ENCODE data around the gene KCNJ9. TPM values are rescaled to one million over a fixed set of nuclear protein-coding genes. Genes with fewer than 3 reads are reported as not detected.
"Not testable (repeated sequence)": the region's sequence is repeated elsewhere in the genome, so short reads cannot be mapped to it uniquely, and the experiment has no call there.

KCNJ9 gene
- total RNA-seq, 1 donor from 2014 or later, result not detected

GRCh38 chr1:160109686-160110085 lies 28.3 kb downstream of the KCNJ9 start:
- Histone ChIP-seq H3K79me2 (ENCODE audit: insufficient read depth, low read length) (no peaks in the 10 kb centered on the region), H3K4me2 (ENCODE audit: low read length) (no peak overlapping the region), H3K36me3 (ENCODE audit: insufficient read depth, low read length) (no peaks in the 10 kb centered on the region), H3K4me3 (ENCODE audit: insufficient read depth, low read depth, low read length) (no peak overlapping the region), H3K9me3 (ENCODE audit: insufficient read depth, low read depth, low read length) (no peaks in the 10 kb centered on the region), H4K20me1 (ENCODE audit: insufficient read depth, low read length) (no peaks in the 10 kb centered on the region), H3K27ac (ENCODE audit: low read depth, low read length) (no peak overlapping the region), H2AFZ (ENCODE audit: low read depth, low read length) (no peak overlapping the region), H3K27me3 (ENCODE audit: insufficient read depth, low read length) (peaks cover 22% of the 10 kb centered on the region), H3K9ac (ENCODE audit: low read length) (no peak overlapping the region), H3K4me1 (ENCODE audit: insufficient read depth, low read length) (no peaks in the 10 kb centered on the region)
- DNase-seq (ENCODE audit: low read depth) (no peak), FAIRE-seq (no peak)
- peaks cover 4% of the 10 kb centered on the region for H3K9me3 Mint-ChIP-seq (ENCODE audit: unreplicated experiment)
- peaks cover 17% of the 10 kb centered on the region for H3K4me1 Mint-ChIP-seq (ENCODE audit: low read depth, unreplicated experiment)
- no peaks in the 10 kb centered on the region for H3K36me3 Mint-ChIP-seq (ENCODE audit: low read depth, unreplicated experiment)
- peaks cover 30% of the 10 kb centered on the region for H3K27me3 Mint-ChIP-seq (ENCODE audit: low read depth, unreplicated experiment)
- TF ChIP-seq EZH2 (IDR thresholded peaks at IDR 0.05; ENCODE audit: insufficient read depth, low read length), result no peak
- TF ChIP-seq CTCF (IDR thresholded peaks at IDR 0.05; ENCODE audit: insufficient read depth, low read depth, low read length), result no peak
- H3K27ac Mint-ChIP-seq (ENCODE audit: unreplicated experiment), result no peak overlapping the region
- no peak overlapping the region for H3K4me3 Mint-ChIP-seq (ENCODE audit: unreplicated experiment)

GRCh38 chr1:160111462-160111861 lies 30.1 kb downstream of the KCNJ9 start:
- not testable (repeated sequence) for H3K4me3 ChIP-seq (ENCODE audit: insufficient read depth, low read depth, low read length); DNase-seq (ENCODE audit: low read depth); H3K9ac ChIP-seq (ENCODE audit: low read length); H3K9me3 ChIP-seq (ENCODE audit: insufficient read depth, low read depth, low read length); FAIRE-seq; H3K4me1 ChIP-seq (ENCODE audit: insufficient read depth, low read length); H3K4me3 Mint-ChIP-seq (ENCODE audit: unreplicated experiment); H3K9me3 Mint-ChIP-seq (ENCODE audit: unreplicated experiment); H3K27ac Mint-ChIP-seq (ENCODE audit: unreplicated experiment); H2AFZ ChIP-seq (ENCODE audit: low read depth, low read length); H3K4me2 ChIP-seq (ENCODE audit: low read length); H3K27ac ChIP-seq (ENCODE audit: low read depth, low read length); H3K36me3 Mint-ChIP-seq (ENCODE audit: low read depth, unreplicated experiment); H3K79me2 ChIP-seq (ENCODE audit: insufficient read depth, low read length); H3K36me3 ChIP-seq (ENCODE audit: insufficient read depth, low read length); H4K20me1 ChIP-seq (ENCODE audit: insufficient read depth, low read length)
- peaks cover 25% of the 10 kb centered on the region for H3K27me3 ChIP-seq (ENCODE audit: insufficient read depth, low read length)
- H3K27me3 Mint-ChIP-seq (ENCODE audit: low read depth, unreplicated experiment), result peaks cover 38% of the 10 kb centered on the region
- peaks cover 17% of the 10 kb centered on the region for H3K4me1 Mint-ChIP-seq (ENCODE audit: low read depth, unreplicated experiment)

- peaks cover 39% of the 10 kb centered on the region for H3K27me3 Mint-ChIP-seq (ENCODE audit: low read depth, unreplicated experiment)
- no peak for DNase-seq (ENCODE audit: low read depth)
Observed at GRCh38 chr1:160112357-160112756, 31.0 kb downstream of the KCNJ9 start.

More at GRCh38 chr1:160112357-160112756, 31.0 kb downstream of the KCNJ9 start:
- H3K27me3 ChIP-seq (ENCODE audit: insufficient read depth, low read length), result peaks cover 28% of the 10 kb centered on the region
- H3K27ac Mint-ChIP-seq (ENCODE audit: unreplicated experiment), result no peak overlapping the region
- no peaks in the 10 kb centered on the region for H3K36me3 Mint-ChIP-seq (ENCODE audit: low read depth, unreplicated experiment)
- no peak overlapping the region for H3K27ac ChIP-seq (ENCODE audit: low read depth, low read length)
- no peaks in the 10 kb centered on the region for H3K9me3 ChIP-seq (ENCODE audit: insufficient read depth, low read depth, low read length)
- H3K4me3 ChIP-seq (ENCODE audit: insufficient read depth, low read depth, low read length), result no peak overlapping the region
- no peaks in the 10 kb centered on the region for H4K20me1 ChIP-seq (ENCODE audit: insufficient read depth, low read length)
- H3K4me2 ChIP-seq (ENCODE audit: low read length), result no peak overlapping the region
- peaks cover 2% of the 10 kb centered on the region for H3K9me3 Mint-ChIP-seq (ENCODE audit: unreplicated experiment)
- TF ChIP-seq CTCF (IDR thresholded peaks at IDR 0.05; ENCODE audit: insufficient read depth, low read depth, low read length) (no peak), EZH2 (IDR thresholded peaks at IDR 0.05; ENCODE audit: insufficient read depth, low read length) (no peak)
- H3K36me3 ChIP-seq (ENCODE audit: insufficient read depth, low read length), result no peaks in the 10 kb centered on the region
- no peak overlapping the region for H3K4me3 Mint-ChIP-seq (ENCODE audit: unreplicated experiment)
- no peak overlapping the region for H3K9ac ChIP-seq (ENCODE audit: low read length)
- no peaks in the 10 kb centered on the region for H3K79me2 ChIP-seq (ENCODE audit: insufficient read depth, low read length)
- H3K4me1 ChIP-seq (ENCODE audit: insufficient read depth, low read length), result peaks cover 2% of the 10 kb centered on the region
- peaks cover 26% of the 10 kb centered on the region for H3K4me1 Mint-ChIP-seq (ENCODE audit: low read depth, unreplicated experiment)
- no peak overlapping the region for H2AFZ ChIP-seq (ENCODE audit: low read depth, low read length)
- FAIRE-seq, result peak; percentile 26

All from astrocyte (in vitro differentiated cells and primary cell).